Measurements from ENCODE around the gene CCT4.
A peak's percentile ranks its signal among the peaks of the same experiment; 100 is the strongest.
"Not testable (repeated sequence)": the region's sequence is repeated elsewhere in the genome, so short reads cannot be mapped to it uniquely, and the experiment has no call there.

Gene CCT4

GRCh38 chr2:61887717-61888266 lies 664 bp downstream of the CCT4 start:
- Histone ChIP-seq H3K9me3 (ENCODE audit: control insufficient read depth, insufficient read depth, low read length) (no peaks in the 10 kb centered on the region), H3K4me3 (ENCODE audit: low read length) (peak overlapping the region; percentile 82), H3K36me3 (ENCODE audit: control insufficient read depth, low read length) (peaks cover 53% of the 10 kb centered on the region), H3K79me2 (ENCODE audit: control insufficient read depth, low read length) (peaks cover 61% of the 10 kb centered on the region), H3K9me2 (replicated peaks; ENCODE audit: control insufficient read depth, low read length) (no peaks in the 10 kb centered on the region), H4K20me1 (ENCODE audit: control insufficient read depth, insufficient read depth, low read depth, low read length) (peaks cover 27% of the 10 kb centered on the region), H3K4me1 (ENCODE audit: control insufficient read depth, low read length) (peaks cover 25% of the 10 kb centered on the region), H3F3A (ENCODE audit: control insufficient read depth, insufficient read depth) (peaks cover 5% of the 10 kb centered on the region), H3K4me2 (ENCODE audit: low read length) (peak overlapping the region; percentile 79), H3K27me3 (ENCODE audit: control insufficient read depth, low read length) (no peaks in the 10 kb centered on the region), H3K27ac (ENCODE audit: low read depth, low read length) (peak overlapping the region; percentile 71)
- TF ChIP-seq EZH2phosphoT487 (IDR thresholded peaks at IDR 0.05; ENCODE audit: borderline replicate concordance, low read length) (no peak), CTCF (IDR thresholded peaks at IDR 0.05; ENCODE audit: low read depth, low read length, poor library complexity, severe bottlenecking) (no peak)

GRCh38 chr2:61885896-61886603 lies 2.4 kb downstream of the CCT4 start:
- H3F3A ChIP-seq (ENCODE audit: control insufficient read depth, insufficient read depth), result peaks cover 5% of the 10 kb centered on the region
- no peaks in the 10 kb centered on the region for H3K9me2 ChIP-seq (replicated peaks; ENCODE audit: control insufficient read depth, low read length)
- H4K20me1 ChIP-seq (ENCODE audit: control insufficient read depth, insufficient read depth, low read depth, low read length), result peaks cover 27% of the 10 kb centered on the region
- H3K36me3 ChIP-seq (ENCODE audit: control insufficient read depth, low read length), result peaks cover 70% of the 10 kb centered on the region
- peak overlapping the region; percentile 79 for H3K4me2 ChIP-seq (ENCODE audit: low read length)
- no peak overlapping the region for H3K27ac ChIP-seq (ENCODE audit: low read depth, low read length)
- H3K27me3 ChIP-seq (ENCODE audit: control insufficient read depth, low read length), result no peaks in the 10 kb centered on the region
- TF ChIP-seq CTCF (IDR thresholded peaks at IDR 0.05; ENCODE audit: low read depth, low read length, poor library complexity, severe bottlenecking), result no peak
- no peak for TF ChIP-seq EZH2phosphoT487 (IDR thresholded peaks at IDR 0.05; ENCODE audit: borderline replicate concordance, low read length)
- peaks cover 74% of the 10 kb centered on the region for H3K79me2 ChIP-seq (ENCODE audit: control insufficient read depth, low read length)
- H3K9me3 ChIP-seq (ENCODE audit: control insufficient read depth, insufficient read depth, low read length), result no peaks in the 10 kb centered on the region
- peaks cover 25% of the 10 kb centered on the region for H3K4me1 ChIP-seq (ENCODE audit: control insufficient read depth, low read length)
- peak overlapping the region; percentile 82 for H3K4me3 ChIP-seq (ENCODE audit: low read length)

GRCh38 chr2:61882850-61883249 lies 5.6 kb downstream of the CCT4 start:
- Histone ChIP-seq H3K4me1 (ENCODE audit: control insufficient read depth, low read length) (peaks cover 18% of the 10 kb centered on the region), H3K4me3 (ENCODE audit: low read length) (no peak overlapping the region), H3K9me3 (ENCODE audit: control insufficient read depth, insufficient read depth, low read length) (no peaks in the 10 kb centered on the region), H3K79me2 (ENCODE audit: control insufficient read depth, low read length) (peaks cover 77% of the 10 kb centered on the region), H3K4me2 (ENCODE audit: low read length) (no peak overlapping the region), H3K36me3 (ENCODE audit: control insufficient read depth, low read length) (peaks cover 98% of the 10 kb centered on the region), H4K20me1 (ENCODE audit: control insufficient read depth, insufficient read depth, low read depth, low read length) (peaks cover 27% of the 10 kb centered on the region), H3K27me3 (ENCODE audit: control insufficient read depth, low read length) (no peaks in the 10 kb centered on the region), H3K27ac (ENCODE audit: low read depth, low read length) (no peak overlapping the region), H3F3A (ENCODE audit: control insufficient read depth, insufficient read depth) (peaks cover 11% of the 10 kb centered on the region), H3K9me2 (replicated peaks; ENCODE audit: control insufficient read depth, low read length) (no peaks in the 10 kb centered on the region)
- TF ChIP-seq CTCF (IDR thresholded peaks at IDR 0.05; ENCODE audit: low read depth, low read length, poor library complexity, severe bottlenecking) (no peak), EZH2phosphoT487 (IDR thresholded peaks at IDR 0.05; ENCODE audit: borderline replicate concordance, low read length) (no peak)

- H3K9me2 ChIP-seq (replicated peaks; ENCODE audit: control insufficient read depth, low read length); H3K4me3 ChIP-seq (ENCODE audit: low read length); H4K20me1 ChIP-seq (ENCODE audit: control insufficient read depth, insufficient read depth, low read depth, low read length); H3K27ac ChIP-seq (ENCODE audit: low read depth, low read length); H3K4me2 ChIP-seq (ENCODE audit: low read length); H3K9me3 ChIP-seq (ENCODE audit: control insufficient read depth, insufficient read depth, low read length); H3K4me1 ChIP-seq (ENCODE audit: control insufficient read depth, low read length); H3K27me3 ChIP-seq (ENCODE audit: control insufficient read depth, low read length): not testable (repeated sequence)
- peaks cover 14% of the 10 kb centered on the region for H3F3A ChIP-seq (ENCODE audit: control insufficient read depth, insufficient read depth)
- H3K36me3 ChIP-seq (ENCODE audit: control insufficient read depth, low read length), result peaks cover 98% of the 10 kb centered on the region
- H3K79me2 ChIP-seq (ENCODE audit: control insufficient read depth, low read length), result peaks cover 55% of the 10 kb centered on the region
These were observed 9.1 kb downstream of the CCT4 start for GRCh38 chr2:61879351-61879750.

Measured in DOHH2 (cell line).